ENCODE data around the gene SLC35A4. TPM values are rescaled to one million over a fixed set of nuclear protein-coding genes. Genes with fewer than 3 reads are reported as not detected.
A peak's percentile ranks its signal among the peaks of the same experiment; 100 is the strongest.

The SLC35A4 gene
- total and polyA plus RNA-seq, 2 of the 13 experiments (the other 11 are each of a cell fraction or from before 2014, with no cell fraction given) = 0.71 to 4.0 TPM

GRCh38 chr5:140564196-140565023, at the start of gene SLC35A4, which contains the start of gene APBB3 (continued):
- TF ChIP-seq ZNF296 (CRISPR knock-in tag; conservative IDR thresholded peaks at IDR 0.05) (no peak), ZNF773 (CRISPR knock-in tag; IDR thresholded peaks at IDR 0.05; ENCODE audit: borderline replicate concordance) (no peak), BORCS8-MEF2B (CRISPR knock-in tag; IDR thresholded peaks at IDR 0.05) (0 out of 2 replicates have a peak, but pooled peaks have one; percentile 21), NCOR1 (IDR thresholded peaks at IDR 0.05; ENCODE audit: borderline replicate concordance, low read length) (no peak), CEBPG (CRISPR knock-in tag; IDR thresholded peaks at IDR 0.05) (no peak), SMYD3 (CRISPR knock-in tag; IDR thresholded peaks at IDR 0.05) (no peak), AHDC1 (CRISPR knock-in tag; IDR thresholded peaks at IDR 0.05; ENCODE audit: borderline replicate concordance) (no peak), ZNF382 (CRISPR knock-in tag; IDR thresholded peaks at IDR 0.05; ENCODE audit: borderline replicate concordance) (no peak), YEATS2 (CRISPR knock-in tag; IDR thresholded peaks at IDR 0.05; ENCODE audit: borderline replicate concordance) (no peak), SIX1 (CRISPR knock-in tag; IDR thresholded peaks at IDR 0.05; ENCODE audit: borderline replicate concordance) (no peak), MED1 (CRISPR knock-in tag; IDR thresholded peaks at IDR 0.05) (peak; percentile 22), ZNF441 (CRISPR knock-in tag; IDR thresholded peaks at IDR 0.05; ENCODE audit: borderline replicate concordance) (no peak), REPIN1 (CRISPR knock-in tag; IDR thresholded peaks at IDR 0.05; ENCODE audit: borderline replicate concordance, low read depth) (peak; percentile 23; the same call in 1 of the 2 replicates), ZBTB21 (CRISPR knock-in tag; IDR thresholded peaks at IDR 0.05) (peak; percentile 48; the same call in 1 of the 2 replicates), ZMYM4 (CRISPR knock-in tag; IDR thresholded peaks at IDR 0.05) (peak; percentile 31; the same call in 1 of the 2 replicates), ZSCAN21 (CRISPR knock-in tag; IDR thresholded peaks at IDR 0.05; ENCODE audit: borderline replicate concordance) (0 out of 2 replicates have a peak, but pooled peaks have one; percentile 39), PAXIP1 (CRISPR knock-in tag; conservative IDR thresholded peaks at IDR 0.05) (no peak), MXD1 (CRISPR knock-in tag; IDR thresholded peaks at IDR 0.05) (peak; percentile 42; the same call in 1 of the 2 replicates), ZNF235 (CRISPR knock-in tag; IDR thresholded peaks at IDR 0.05; ENCODE audit: borderline replicate concordance) (no peak), ZNF746 (CRISPR knock-in tag; IDR thresholded peaks at IDR 0.05) (no peak)

Measured in HepG2 (cell line).